ENCODE data around the gene TSC22D2.
A peak's percentile ranks its signal among the peaks of the same experiment; 100 is the strongest.
"Not testable (repeated sequence)": the region's sequence is repeated elsewhere in the genome, so short reads cannot be mapped to it uniquely, and the experiment has no call there.

Gene TSC22D2

GRCh38 chr3:150490277-150490986, 82.3 kb downstream of the TSC22D2 start:
- DNase-seq, result no peak

GRCh38 chr3:150494411-150494977, 86.4 kb downstream of the TSC22D2 start:
- no peak for DNase-seq

GRCh38 chr3:150495149-150495548, 87.1 kb downstream of the TSC22D2 start:
- no peak for DNase-seq

- DNase-seq, result peak; percentile 65
Observed at GRCh38 chr3:150495563-150496168, 87.6 kb downstream of the TSC22D2 start.

GRCh38 chr3:150497956-150498355, 89.9 kb downstream of the TSC22D2 start:
- DNase-seq, result no peak

- DNase-seq, result not testable (repeated sequence)
Observed at GRCh38 chr3:150500960-150501359, 92.9 kb downstream of the TSC22D2 start.

- DNase-seq, result no peak
Observed at GRCh38 chr3:150503402-150504099, 95.5 kb downstream of the TSC22D2 start.

DNA sequence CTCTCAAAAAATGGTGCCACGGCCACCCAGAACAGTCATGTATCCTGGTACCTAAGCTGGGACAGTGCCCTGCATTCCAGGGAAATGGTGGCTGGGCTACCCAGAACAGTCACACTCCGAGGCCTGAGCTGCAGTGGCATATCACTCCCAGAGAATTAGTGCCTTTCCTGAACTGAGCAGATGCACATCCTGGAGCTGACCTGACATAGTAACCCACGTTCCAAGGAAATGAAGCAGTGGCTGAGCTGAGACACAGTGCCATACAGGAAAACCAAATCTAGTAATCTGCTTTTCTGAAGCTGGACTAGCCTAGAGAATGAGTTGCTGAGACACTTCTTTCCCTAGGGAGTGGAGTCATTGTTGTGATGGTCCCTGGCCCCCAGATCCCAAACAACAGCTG, 96.4 kb downstream of the TSC22D2 start:
- DNase-seq, result no peak

GRCh38 chr3:150508401-150508800, 100.3 kb downstream of the TSC22D2 start:
- DNase-seq, result no peak

DNA sequence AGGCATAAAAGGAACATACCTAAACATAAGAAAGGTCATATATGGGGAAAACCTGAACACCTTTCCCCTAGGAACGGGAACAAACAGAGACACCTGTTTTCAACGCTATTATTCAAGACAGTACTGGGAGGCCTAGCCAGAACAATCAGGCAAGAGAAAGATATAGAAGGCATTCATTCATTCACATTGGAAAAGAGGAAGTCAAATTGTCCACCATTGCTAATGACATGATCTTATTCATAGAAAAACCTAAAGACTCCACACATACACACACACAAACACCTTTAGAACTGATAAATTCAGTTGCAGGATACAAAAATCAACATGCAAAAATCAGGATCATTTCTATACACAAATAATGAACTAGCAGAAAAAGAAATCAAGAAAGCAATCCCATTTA, 101.7 kb downstream of the TSC22D2 start:
- DNase-seq, result no peak

- no peak for DNase-seq
Observed at GRCh38 chr3:150511122-150511821, 103.2 kb downstream of the TSC22D2 start.

DNA sequence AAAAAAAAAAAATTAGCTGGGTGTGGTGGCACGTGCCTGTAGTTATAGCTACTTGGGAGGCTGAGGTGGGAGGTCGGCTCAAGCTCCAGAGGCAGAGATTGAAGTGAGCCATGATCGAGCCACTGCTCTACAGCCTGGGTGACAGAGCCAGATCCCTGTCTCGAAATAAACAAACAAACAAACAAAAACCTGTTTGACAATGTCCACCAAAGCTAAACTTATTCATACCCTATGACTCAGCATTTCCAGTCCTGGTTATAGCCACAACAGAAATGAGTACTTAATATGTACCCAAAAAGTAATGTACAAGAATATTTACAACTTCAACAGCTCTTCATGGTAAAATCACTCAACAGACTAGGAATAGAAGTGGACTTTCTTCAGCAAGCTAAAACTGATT, 107.1 kb downstream of the TSC22D2 start:
- no peak for DNase-seq

Data from CD4-positive, alpha-beta T cell treated with Interleukin-4 for 4 hours (primary cell).